ENCODE measurements around the gene TNFSF11.

- TF ChIP-seq CTCF (IDR thresholded peaks at IDR 0.05) (no peak), ZFX (IDR thresholded peaks at IDR 0.05; ENCODE audit: borderline replicate concordance) (no peak)
Observed at GRCh38 chr13:42567906-42568305, 6.0 kb upstream of the TNFSF11 start.

All from 22Rv1 (cell line).